Sigmoid colon (tissue), 4 donors: Measurements from ENCODE around the gene IRF7.

Experiments used
- CTCF ChIP-seq, 4 experiments: fragments of 450-650 bp in 3 of 4; fragments of 200-600 bp in 1 of 4; IDR thresholded peaks; one replicate each; pipeline ENCODE4 v1.5.1; 2016 to 2019; ENCODE audit warnings: antibody characterized with exemption in 4 of 4, mild to moderate bottlenecking in 3 of 4, moderate library complexity in 2 of 4
- EP300 ChIP-seq, 4 donors: sonication (generic); formaldehyde crosslinking; IDR thresholded peaks; one replicate each; pipeline ENCODE4 v1.6.1; 2017; ENCODE audit warnings: antibody characterized with exemption in 4 of 4
- POLR2A ChIP-seq, 2 donors: fragments of 450-650 bp; IDR thresholded peaks; one replicate each; pipeline ENCODE4 v1.6.1; 2016; ENCODE audit warnings: antibody characterized with exemption in 2 of 2, mild to moderate bottlenecking in 2 of 2, moderate library complexity in 2 of 2

- TF ChIP-seq POLR2A (IDR thresholded peaks at IDR 0.05) (no peak), EP300 (IDR thresholded peaks at IDR 0.05) (no peak), CTCF (IDR thresholded peaks at IDR 0.05) (no peak)
These were observed 15.1 kb upstream of the IRF7 start for GRCh38 chr11:630871-631270.
